SK-N-SH (cell line): ENCODE results near the gene ITIH6. TPM values are rescaled to one million over a fixed set of nuclear protein-coding genes. Genes with fewer than 3 reads are reported as not detected.

Experiments
- CTCF ChIA-PET: fragments of 300-600, 350-600 bp; formaldehyde crosslinking; extraction: SDS; loops from one replicate; lab custom pipeline; 2021; lab: Yijun Ruan, JAX
- POLR2A ChIA-PET: fragments of 350-600 bp; sonication (Branson Sonifier 250); formaldehyde crosslinking; extraction: SDS; loops from one replicate; lab custom pipeline; 2020; ENCODE audit warnings: antibody characterized with exemption, inconsistent platforms; lab: Yijun Ruan, JAX
- DNase-seq: peaks from one replicate; pipeline ENCODE4 v3.0.0; 2012
- H2AFZ ChIP-seq: fragments of 200-600 bp; sonication (generic); 2 replicates; pipeline ENCODE4 v1.8.1; 2016; ENCODE audit warnings: antibody characterized with exemption, mild to moderate bottlenecking, low read depth
- H3F3A ChIP-seq: fragments of 200-600 bp; sonication (generic); replicated peaks from 2 replicates; pipeline ENCODE3; 2016; ENCODE audit warnings: antibody characterized with exemption, mild to moderate bottlenecking; ENCODE audit not compliant: insufficient read depth
- H3K27ac ChIP-seq, 2 experiments: fragments of 200-500 bp in 1 of 2; fragments of 200-600 bp in 1 of 2; sonication (Bioruptor generic) in 1 of 2; sonication (generic), shearing (Covaris generic) in 1 of 2; 2 replicates each; pipeline versions ENCODE4 v1.5.1 to v1.6.1; 2014 to 2016; ENCODE audit warnings: low read depth in 2 of 2, inconsistent platforms in 1 of 2, low read length in 1 of 2, mild to moderate bottlenecking in 1 of 2, mixed read lengths in 1 of 2
- H3K27me3 ChIP-seq: fragments of 200-600 bp; sonication (generic), shearing (Covaris generic); 2 replicates; pipeline ENCODE4 v1.6.1; 2016; ENCODE audit warnings: mixed run types; ENCODE audit not compliant: insufficient read depth
- H3K36me3 ChIP-seq, 2 experiments: fragments of 200-500 bp in 1 of 2; fragments of 200-600 bp in 1 of 2; sonication (Bioruptor generic) in 1 of 2; sonication (generic) in 1 of 2; replicated peaks in 1 of 2; 2 replicates each; pipeline versions ENCODE3 to v1.5.1; 2014 to 2016; ENCODE audit warnings: low read length in 1 of 2, mild to moderate bottlenecking in 1 of 2; ENCODE audit not compliant: insufficient read depth in 2 of 2, control insufficient read depth in 1 of 2
- H3K4me1 ChIP-seq, 2 experiments: fragments of 200-500 bp in 1 of 2; fragments of 200-600 bp in 1 of 2; sonication (Bioruptor generic) in 1 of 2; sonication (generic), shearing (Covaris generic) in 1 of 2; 2 replicates each; pipeline versions ENCODE4 v1.5.1 to v1.6.1; 2014 to 2016; ENCODE audit warnings: low read depth in 1 of 2, low read length in 1 of 2, mixed run types in 1 of 2; ENCODE audit not compliant: insufficient read depth in 2 of 2, control insufficient read depth in 1 of 2
- H3K4me2 ChIP-seq: fragments of 200-600 bp; sonication (generic), shearing (Covaris generic); 2 replicates; pipeline ENCODE4 v1.6.1; 2017; ENCODE audit warnings: mixed run types
- H3K4me3 ChIP-seq, 2 experiments: fragments of 200-500 bp in 1 of 2; fragments of 200-600 bp in 1 of 2; sonication (Bioruptor generic) in 1 of 2; sonication (generic), shearing (Covaris generic) in 1 of 2; 2 replicates each; pipeline versions ENCODE4 v1.5.1 to v1.8.1; 2014 to 2016; ENCODE audit warnings: low read depth in 2 of 2, inconsistent platforms in 1 of 2, low read length in 1 of 2, mild to moderate bottlenecking in 1 of 2, mixed read lengths in 1 of 2, moderate library complexity in 1 of 2
- H3K79me2 ChIP-seq: fragments of 200-600 bp; sonication (generic); 2 replicates; pipeline ENCODE4 v1.8.1; 2017; ENCODE audit warnings: mild to moderate bottlenecking; ENCODE audit not compliant: insufficient read depth
- H3K9ac ChIP-seq: fragments of 200-600 bp; sonication (generic); 2 replicates; pipeline ENCODE4 v1.6.1; 2017; ENCODE audit warnings: mixed run types
- H3K9me2 ChIP-seq: fragments of 200-600 bp; sonication (generic); 2 replicates; pipeline ENCODE4 v1.6.1; 2017; ENCODE audit warnings: mixed run types
- H3K9me3 ChIP-seq: fragments of 200-600 bp; sonication (generic); 2 replicates; pipeline ENCODE4 v1.6.1; 2017; ENCODE audit warnings: mixed run types, mild to moderate bottlenecking, moderate library complexity
- H4K20me1 ChIP-seq: fragments of 200-600 bp; sonication (generic); 2 replicates; pipeline ENCODE4 v1.6.1; 2017; ENCODE audit warnings: mild to moderate bottlenecking, mixed run types; ENCODE audit not compliant: insufficient read depth
- CTCF ChIP-seq: fragments of 200-600 bp; sonication (generic); IDR thresholded peaks from 2 replicates; pipeline ENCODE4 v1.6.1; 2017; ENCODE audit warnings: antibody characterized with exemption, mild to moderate bottlenecking, moderate library complexity
- ELF1 ChIP-seq: IDR thresholded peaks from 2 replicates; pipeline ENCODE4 v1.4.0; 2012
- EP300 ChIP-seq, 2 experiments: IDR thresholded peaks; 2 replicates each; pipeline versions ENCODE4 v1.4.0 to v1.6.1; 2012; ENCODE audit warnings: borderline replicate concordance in 1 of 2, low read depth in 1 of 2, low read length in 1 of 2
- FOSL2 ChIP-seq: IDR thresholded peaks from 2 replicates; pipeline ENCODE4 v1.4.0; 2012; ENCODE audit warnings: low read depth, mild to moderate bottlenecking, moderate library complexity, borderline replicate concordance
- FOXJ3 ChIP-seq: sonication (generic); formaldehyde crosslinking; IDR thresholded peaks from 2 replicates; pipeline ENCODE4 v1.5.1; 2020; ENCODE audit warnings: mild to moderate bottlenecking, missing genetic modification reagents
- FOXM1 ChIP-seq: IDR thresholded peaks from 2 replicates; pipeline ENCODE4 v1.4.0; 2012; ENCODE audit warnings: low read depth, mild to moderate bottlenecking
- GABPA ChIP-seq: IDR thresholded peaks from 2 replicates; pipeline ENCODE4 v1.4.0; 2012; ENCODE audit warnings: low read depth, mild to moderate bottlenecking
- JUND ChIP-seq: IDR thresholded peaks from 2 replicates; pipeline ENCODE4 v1.4.0; 2012
- NRF1 ChIP-seq: IDR thresholded peaks from 2 replicates; pipeline ENCODE4 v1.6.1; 2012; ENCODE audit warnings: low read depth, mild to moderate bottlenecking, low read length
- RCOR1 ChIP-seq: fragments of 150-350 bp; IDR thresholded peaks from 2 replicates; pipeline ENCODE4 v1.6.1; 2017; ENCODE audit warnings: antibody characterized with exemption, low read length
- RFX5 ChIP-seq: IDR thresholded peaks from 2 replicates; pipeline ENCODE4 v1.6.1; 2012; ENCODE audit warnings: mild to moderate bottlenecking, improper control_type of control experiment, low read length
- TAF1 ChIP-seq: IDR thresholded peaks from 2 replicates; pipeline ENCODE4 v1.6.1; 2012; ENCODE audit warnings: low read depth, mild to moderate bottlenecking, low read length, moderate library complexity, borderline replicate concordance
- TCF12 ChIP-seq: IDR thresholded peaks from 2 replicates; pipeline ENCODE4 v1.4.0; 2012
- TEAD4 ChIP-seq: IDR thresholded peaks from 2 replicates; pipeline ENCODE4 v1.4.0; 2012; ENCODE audit warnings: mild to moderate bottlenecking, borderline replicate concordance; ENCODE audit not compliant: insufficient read depth
- YY1 ChIP-seq: IDR thresholded peaks from 2 replicates; pipeline ENCODE4 v1.4.0; 2012; ENCODE audit warnings: low read depth, mild to moderate bottlenecking
- ZBTB33 ChIP-seq: IDR thresholded peaks from 2 replicates; pipeline ENCODE4 v1.4.0; 2012; ENCODE audit warnings: low read depth, borderline replicate concordance
- WGBS: methylation state at CpG from one replicate; pipeline ENCODE4 v1.1.6; 2017; ENCODE audit warnings: low lambda C conversion rate; 5-methylcytosine and 5-hydroxymethylcytosine counted together
- polyA plus RNA-seq, 3 experiments: library from polyadenylated mRNA; depleted of rRNA; stranded (reverse); fragments of >200 nt; gene quantifications; 2 replicates each; pipeline ENCODE4 v1.2.3, GENCODE V29; 2012

The ITIH6 gene
- polyA plus RNA-seq, 1 of the 3 experiments (the other 2 are of a cell fraction): not detected

GRCh38 chrX:54820737-54821136, 22.7 kb upstream of the ITIH6 start:
- Histone ChIP-seq H3K79me2 (no peaks in the 10 kb centered on the region), H3K27ac (no peak overlapping the region), H2AFZ (no peak overlapping the region), H3K9me2 (no peaks in the 10 kb centered on the region), H4K20me1 (no peaks in the 10 kb centered on the region), H3F3A (peaks cover 3% of the 10 kb centered on the region), H3K27me3 (no peaks in the 10 kb centered on the region), H3K9me3 (no peaks in the 10 kb centered on the region), H3K4me3 (no peak overlapping the region), H3K4me1 (peaks cover 0 to 2% of the 10 kb centered on the region in 2 experiments; a peak in 1 of 4 replicates), H3K36me3 (peaks cover 2 to 4% of the 10 kb centered on the region in 2 experiments), H3K4me2 (no peak overlapping the region), H3K9ac (no peak overlapping the region)
- no peak for TF ChIP-seq FOSL2
- no peak for TF ChIP-seq NRF1
- TF ChIP-seq EP300 (IDR thresholded peaks at IDR 0.05; ENCODE audit: borderline replicate concordance in 1 of 2, low read depth in 1 of 2, low read length in 1 of 2): no peak
- TF ChIP-seq ELF1: no peak
- no peak for TF ChIP-seq CTCF
- TF ChIP-seq TCF12: no peak
- TF ChIP-seq FOXM1: no peak
- TF ChIP-seq TAF1: no peak
- TF ChIP-seq FOXJ3: no peak
- TF ChIP-seq JUND: no peak
- TF ChIP-seq YY1: no peak
- TF ChIP-seq RFX5: no peak
- no peak for TF ChIP-seq TEAD4
- no peak for TF ChIP-seq GABPA
- TF ChIP-seq RCOR1: no peak
- no peak for DNase-seq
- POLR2A ChIA-PET: no interaction called here
- CTCF ChIA-PET: no interaction called here
- WGBS: 49% methylated on average over 5 of the region's 7 CpGs

GRCh38 chrX:54819201-54819600, 21.1 kb upstream of the ITIH6 start:
- DNase-seq: no peak
- Histone ChIP-seq H3K27ac (no peak overlapping the region), H3K4me3 (no peak overlapping the region), H3F3A (peaks cover 6% of the 10 kb centered on the region), H3K9me2 (no peaks in the 10 kb centered on the region), H3K9ac (no peak overlapping the region), H3K36me3 (peaks cover 16 to 19% of the 10 kb centered on the region in 2 experiments), H4K20me1 (no peaks in the 10 kb centered on the region), H3K27me3 (no peaks in the 10 kb centered on the region), H3K79me2 (no peaks in the 10 kb centered on the region), H3K4me2 (no peak overlapping the region), H3K9me3 (no peaks in the 10 kb centered on the region), H3K4me1 (peaks cover 0 to 2% of the 10 kb centered on the region in 2 experiments; a peak in 1 of 4 replicates), H2AFZ (no peak overlapping the region)
- no peak for TF ChIP-seq FOXM1
- no peak for TF ChIP-seq EP300 (IDR thresholded peaks at IDR 0.05; ENCODE audit: borderline replicate concordance in 1 of 2, low read depth in 1 of 2, low read length in 1 of 2)
- no peak for TF ChIP-seq ZBTB33
- 53% methylated on average over 8 of the region's 8 CpGs for WGBS
- POLR2A ChIA-PET: no interaction called here
- CTCF ChIA-PET: no interaction called here
